ENCODE data around the gene CLNK.

CLNK gene

GRCh38 chr4:10456595-10457254, 227.8 kb downstream of the CLNK start:
- no peak overlapping the region for H3K27ac ChIP-seq (ENCODE audit: low read depth, low read length)
- H3K27me3 ChIP-seq (ENCODE audit: control insufficient read depth, insufficient read depth, low read length), result peaks cover 60% of the 10 kb centered on the region
- H3K9ac ChIP-seq (ENCODE audit: low read length), result peak overlapping the region; percentile 69
- H3K4me1 ChIP-seq (ENCODE audit: control insufficient read depth, insufficient read depth, low read length), result peaks cover 37% of the 10 kb centered on the region
- H3K9me3 ChIP-seq (ENCODE audit: control insufficient read depth, insufficient read depth, low read depth, low read length), result no peaks in the 10 kb centered on the region
- peaks cover 27% of the 10 kb centered on the region for H3K36me3 ChIP-seq (ENCODE audit: control insufficient read depth, insufficient read depth, low read length)
- peak overlapping the region; percentile 76 for H3K4me3 ChIP-seq (ENCODE audit: low read depth, low read length)

GRCh38 chr4:10456260-10456594, 228.3 kb downstream of the CLNK start:
- Histone ChIP-seq H3K36me3 (ENCODE audit: control insufficient read depth, insufficient read depth, low read length) (peaks cover 29% of the 10 kb centered on the region), H3K27me3 (ENCODE audit: control insufficient read depth, insufficient read depth, low read length) (peaks cover 55% of the 10 kb centered on the region), H3K9ac (ENCODE audit: low read length) (peak overlapping the region; percentile 69), H3K4me1 (ENCODE audit: control insufficient read depth, insufficient read depth, low read length) (peaks cover 37% of the 10 kb centered on the region), H3K9me3 (ENCODE audit: control insufficient read depth, insufficient read depth, low read depth, low read length) (no peaks in the 10 kb centered on the region), H3K27ac (ENCODE audit: low read depth, low read length) (no peak overlapping the region), H3K4me3 (ENCODE audit: low read depth, low read length) (peak overlapping the region; percentile 76)

GRCh38 chr4:10455133-10455532, 229.4 kb downstream of the CLNK start:
- H3K9ac ChIP-seq (ENCODE audit: low read length), result no peak overlapping the region

GRCh38 chr4:10454726-10455125, 229.8 kb downstream of the CLNK start:
- H3K9ac ChIP-seq (ENCODE audit: low read length), result no peak overlapping the region
- no peak overlapping the region for H3K27ac ChIP-seq (ENCODE audit: low read depth, low read length)
- H3K27me3 ChIP-seq (ENCODE audit: control insufficient read depth, insufficient read depth, low read length), result peaks cover 40% of the 10 kb centered on the region
- peaks cover 36% of the 10 kb centered on the region for H3K36me3 ChIP-seq (ENCODE audit: control insufficient read depth, insufficient read depth, low read length)
- H3K4me1 ChIP-seq (ENCODE audit: control insufficient read depth, insufficient read depth, low read length), result peaks cover 33% of the 10 kb centered on the region
- no peaks in the 10 kb centered on the region for H3K9me3 ChIP-seq (ENCODE audit: control insufficient read depth, insufficient read depth, low read depth, low read length)
- no peak overlapping the region for H3K4me3 ChIP-seq (ENCODE audit: low read depth, low read length)

More at GRCh38 chr4:10455133-10455532, 229.4 kb downstream of the CLNK start:
- no peak overlapping the region for H3K4me3 ChIP-seq (ENCODE audit: low read depth, low read length)
- H3K36me3 ChIP-seq (ENCODE audit: control insufficient read depth, insufficient read depth, low read length), result peaks cover 33% of the 10 kb centered on the region
- H3K4me1 ChIP-seq (ENCODE audit: control insufficient read depth, insufficient read depth, low read length), result peaks cover 33% of the 10 kb centered on the region
- no peaks in the 10 kb centered on the region for H3K9me3 ChIP-seq (ENCODE audit: control insufficient read depth, insufficient read depth, low read depth, low read length)
- H3K27ac ChIP-seq (ENCODE audit: low read depth, low read length), result no peak overlapping the region
- H3K27me3 ChIP-seq (ENCODE audit: control insufficient read depth, insufficient read depth, low read length), result peaks cover 44% of the 10 kb centered on the region

GRCh38 chr4:10454121-10454520, 230.4 kb downstream of the CLNK start:
- H3K9me3 ChIP-seq (ENCODE audit: control insufficient read depth, insufficient read depth, low read depth, low read length), result no peaks in the 10 kb centered on the region
- peaks cover 34% of the 10 kb centered on the region for H3K27me3 ChIP-seq (ENCODE audit: control insufficient read depth, insufficient read depth, low read length)
- peaks cover 33% of the 10 kb centered on the region for H3K4me1 ChIP-seq (ENCODE audit: control insufficient read depth, insufficient read depth, low read length)
- H3K36me3 ChIP-seq (ENCODE audit: control insufficient read depth, insufficient read depth, low read length), result peaks cover 36% of the 10 kb centered on the region
- no peak overlapping the region for H3K27ac ChIP-seq (ENCODE audit: low read depth, low read length)
- H3K9ac ChIP-seq (ENCODE audit: low read length), result no peak overlapping the region
- H3K4me3 ChIP-seq (ENCODE audit: low read depth, low read length), result no peak overlapping the region

GRCh38 chr4:10448991-10449390, 235.6 kb downstream of the CLNK start:
- no peak overlapping the region for H3K9ac ChIP-seq (ENCODE audit: low read length)
- no peak overlapping the region for H3K27ac ChIP-seq (ENCODE audit: low read depth, low read length)
- no peaks in the 10 kb centered on the region for H3K27me3 ChIP-seq (ENCODE audit: control insufficient read depth, insufficient read depth, low read length)
- no peak overlapping the region for H3K4me3 ChIP-seq (ENCODE audit: low read depth, low read length)
- peaks cover 7% of the 10 kb centered on the region; the same call in 1 of the 2 replicates for H3K9me3 ChIP-seq (ENCODE audit: control insufficient read depth, insufficient read depth, low read depth, low read length)
- no peaks in the 10 kb centered on the region for H3K4me1 ChIP-seq (ENCODE audit: control insufficient read depth, insufficient read depth, low read length)
- peaks cover 74% of the 10 kb centered on the region for H3K36me3 ChIP-seq (ENCODE audit: control insufficient read depth, insufficient read depth, low read length)

- Histone ChIP-seq H3K27ac (ENCODE audit: low read depth, low read length) (no peak overlapping the region), H3K27me3 (ENCODE audit: control insufficient read depth, insufficient read depth, low read length) (no peaks in the 10 kb centered on the region), H3K9me3 (ENCODE audit: control insufficient read depth, insufficient read depth, low read depth, low read length) (peaks cover 11% of the 10 kb centered on the region; the same call in 1 of the 2 replicates), H3K4me3 (ENCODE audit: low read depth, low read length) (no peak overlapping the region), H3K4me1 (ENCODE audit: control insufficient read depth, insufficient read depth, low read length) (peaks cover 4% of the 10 kb centered on the region; the same call in 1 of the 2 replicates), H3K9ac (ENCODE audit: low read length) (no peak overlapping the region), H3K36me3 (ENCODE audit: control insufficient read depth, insufficient read depth, low read length) (peaks cover 51% of the 10 kb centered on the region)
These were observed 241.6 kb downstream of the CLNK start for GRCh38 chr4:10442976-10443375.

GRCh38 chr4:10441512-10441911, 243.1 kb downstream of the CLNK start:
- Histone ChIP-seq H3K9ac (ENCODE audit: low read length) (no peak overlapping the region), H3K9me3 (ENCODE audit: control insufficient read depth, insufficient read depth, low read depth, low read length) (peaks cover 11% of the 10 kb centered on the region; the same call in 1 of the 2 replicates), H3K27ac (ENCODE audit: low read depth, low read length) (no peak overlapping the region), H3K4me1 (ENCODE audit: control insufficient read depth, insufficient read depth, low read length) (peaks cover 4% of the 10 kb centered on the region; the same call in 1 of the 2 replicates), H3K4me3 (ENCODE audit: low read depth, low read length) (no peak overlapping the region), H3K36me3 (ENCODE audit: control insufficient read depth, insufficient read depth, low read length) (peaks cover 39% of the 10 kb centered on the region), H3K27me3 (ENCODE audit: control insufficient read depth, insufficient read depth, low read length) (no peaks in the 10 kb centered on the region)

GRCh38 chr4:10438924-10439323, 245.6 kb downstream of the CLNK start:
- no peak overlapping the region for H3K4me3 ChIP-seq (ENCODE audit: low read depth, low read length)
- peaks cover 3% of the 10 kb centered on the region; the same call in 1 of the 2 replicates for H3K9me3 ChIP-seq (ENCODE audit: control insufficient read depth, insufficient read depth, low read depth, low read length)
- peaks cover 4% of the 10 kb centered on the region; the same call in 1 of the 2 replicates for H3K4me1 ChIP-seq (ENCODE audit: control insufficient read depth, insufficient read depth, low read length)
- no peak overlapping the region for H3K9ac ChIP-seq (ENCODE audit: low read length)
- H3K27ac ChIP-seq (ENCODE audit: low read depth, low read length), result no peak overlapping the region
- H3K27me3 ChIP-seq (ENCODE audit: control insufficient read depth, insufficient read depth, low read length), result no peaks in the 10 kb centered on the region
- peaks cover 13% of the 10 kb centered on the region for H3K36me3 ChIP-seq (ENCODE audit: control insufficient read depth, insufficient read depth, low read length)

- Histone ChIP-seq H3K27me3 (ENCODE audit: control insufficient read depth, insufficient read depth, low read length) (no peaks in the 10 kb centered on the region), H3K9ac (ENCODE audit: low read length) (no peak overlapping the region), H3K27ac (ENCODE audit: low read depth, low read length) (no peak overlapping the region), H3K36me3 (ENCODE audit: control insufficient read depth, insufficient read depth, low read length) (peaks cover 1% of the 10 kb centered on the region; the same call in 1 of the 2 replicates), H3K4me3 (ENCODE audit: low read depth, low read length) (no peak overlapping the region), H3K9me3 (ENCODE audit: control insufficient read depth, insufficient read depth, low read depth, low read length) (no peaks in the 10 kb centered on the region), H3K4me1 (ENCODE audit: control insufficient read depth, insufficient read depth, low read length) (peaks cover 4% of the 10 kb centered on the region; the same call in 1 of the 2 replicates)
These were observed 246.8 kb downstream of the CLNK start for GRCh38 chr4:10437735-10438134.

Measured in HUES6 (cell line).